ENCODE data around the gene MAP3K10.

The MAP3K10 gene

DNA sequence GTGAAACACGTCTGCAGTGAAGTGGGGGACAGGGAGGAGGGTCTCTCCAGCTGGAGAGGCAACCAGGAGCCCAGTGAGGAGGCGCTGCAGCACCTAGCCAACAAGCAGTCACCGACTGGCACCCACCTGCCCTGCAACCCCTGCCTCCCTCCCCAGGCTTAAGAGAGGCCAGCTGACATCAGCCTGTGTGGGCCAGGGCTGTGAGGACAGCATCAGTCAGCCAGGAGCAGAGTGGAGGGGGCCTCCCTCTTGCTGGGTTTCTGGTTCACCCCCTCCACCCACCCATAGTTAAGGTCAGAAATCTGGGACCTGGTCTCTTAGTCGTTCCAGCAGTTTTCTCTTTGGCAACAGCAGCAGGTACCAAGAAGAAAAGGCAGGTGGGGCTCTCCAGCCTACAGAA, 60.8 kb downstream of the MAP3K10 start:
- DNase-seq: no peak

GRCh38 chr19:40252395-40252794, 61.2 kb downstream of the MAP3K10 start:
- no peak for DNase-seq

DNA sequence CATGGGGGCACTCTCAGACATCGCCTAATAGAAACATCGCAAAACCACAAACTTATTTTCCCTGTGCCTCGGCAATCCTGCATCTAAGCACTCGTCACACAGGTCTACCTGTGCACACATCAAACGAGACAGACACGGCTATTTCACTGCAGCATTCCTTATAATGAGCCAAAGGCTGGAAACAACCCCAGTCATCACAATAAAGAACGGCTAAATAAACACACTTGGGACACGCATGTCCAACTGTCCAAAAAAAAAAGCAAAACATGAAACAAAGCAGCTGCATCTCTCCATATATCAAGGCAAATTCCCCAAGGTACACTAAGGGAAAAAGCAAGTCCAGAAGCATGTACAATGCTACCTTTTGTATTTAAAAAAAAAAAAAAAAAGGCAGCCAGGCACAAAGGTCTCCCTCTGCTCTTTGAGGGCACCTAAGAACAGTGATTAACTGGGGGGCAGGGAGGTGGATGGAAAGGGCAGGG, 62.4 kb downstream of the MAP3K10 start:
- DNase-seq: no peak

DNA sequence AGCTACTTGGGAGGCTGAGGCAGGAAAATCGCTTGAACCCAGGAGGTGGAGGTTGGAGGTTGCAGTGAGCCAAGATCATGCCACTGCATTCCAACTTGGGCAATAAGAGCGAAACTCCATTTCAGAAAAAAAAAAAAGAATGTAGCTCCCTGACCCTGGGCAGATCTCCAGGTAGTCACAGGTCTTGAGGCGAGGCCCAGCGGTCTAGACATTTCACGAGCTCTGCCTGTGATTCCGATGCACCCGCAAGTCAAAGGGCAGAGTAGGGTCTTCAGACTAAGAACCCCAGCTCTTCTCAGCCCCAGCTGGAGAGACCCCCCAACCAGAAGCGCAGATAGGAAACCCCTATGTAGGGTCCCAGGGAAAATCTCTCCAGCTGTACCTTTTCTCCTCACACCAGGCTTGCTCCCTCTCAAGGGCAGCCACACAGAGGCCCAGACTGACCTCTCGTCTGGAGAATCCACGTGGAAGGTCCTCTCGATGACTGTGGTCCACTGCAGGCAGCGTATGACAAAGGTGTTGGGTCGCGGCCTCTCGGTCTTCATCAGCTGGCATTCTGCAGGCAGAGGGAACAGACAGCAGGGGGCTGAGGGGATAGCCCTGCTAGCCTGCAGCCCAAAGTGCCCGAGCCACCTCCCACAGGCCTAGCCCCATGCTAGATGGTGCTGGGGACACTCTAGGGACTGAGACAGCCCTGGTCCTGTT, 63.6 kb downstream of the MAP3K10 start:
- DNase-seq: no peak

DNA sequence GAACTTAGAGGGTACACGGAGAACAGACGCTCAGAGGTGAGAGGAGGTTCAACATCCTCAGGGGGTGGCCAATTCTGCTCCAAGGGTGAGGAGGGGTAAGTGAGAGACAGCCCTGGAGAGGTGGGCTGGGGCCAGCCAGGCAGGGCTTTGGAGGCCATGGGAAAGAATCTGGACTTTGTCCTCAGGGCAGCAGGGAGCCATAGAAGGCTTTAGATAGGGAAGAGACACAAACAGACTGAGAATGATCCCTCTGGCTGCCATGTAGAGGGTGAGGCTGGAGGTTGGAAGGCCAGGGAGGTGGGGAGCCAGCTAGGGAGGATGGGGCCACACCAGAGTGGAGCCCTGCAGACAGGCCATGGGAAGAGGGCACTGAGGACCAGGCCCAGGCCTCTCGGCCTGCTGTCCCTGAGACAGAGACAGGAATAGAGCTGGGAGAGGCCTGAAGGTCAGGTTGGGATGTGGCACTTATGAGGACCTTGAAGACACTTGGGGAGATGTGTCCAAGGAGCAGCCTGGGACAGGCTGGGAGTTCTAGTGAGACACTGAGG, 64.5 kb downstream of the MAP3K10 start:
- no peak for DNase-seq

DNA sequence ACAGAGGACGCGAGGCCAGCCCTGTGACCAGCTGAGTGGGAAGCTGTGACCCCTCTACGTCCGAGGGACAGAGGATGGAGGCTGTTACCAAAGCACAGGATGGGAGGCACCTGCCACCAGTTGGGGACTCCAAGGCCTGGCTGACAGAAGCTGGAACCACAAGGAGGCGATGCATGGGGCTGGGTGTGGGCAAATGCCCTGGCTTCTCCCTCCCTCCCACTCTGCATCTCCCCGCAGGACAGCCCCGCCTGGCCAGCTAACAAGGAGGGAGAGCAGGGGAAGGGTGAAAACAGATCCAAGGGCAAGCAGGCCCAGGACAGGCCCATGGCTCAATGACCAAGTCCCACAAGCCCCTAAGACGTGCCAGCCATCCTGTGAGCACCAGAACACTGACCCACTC, 65.3 kb downstream of the MAP3K10 start:
- DNase-seq: no peak

DNA sequence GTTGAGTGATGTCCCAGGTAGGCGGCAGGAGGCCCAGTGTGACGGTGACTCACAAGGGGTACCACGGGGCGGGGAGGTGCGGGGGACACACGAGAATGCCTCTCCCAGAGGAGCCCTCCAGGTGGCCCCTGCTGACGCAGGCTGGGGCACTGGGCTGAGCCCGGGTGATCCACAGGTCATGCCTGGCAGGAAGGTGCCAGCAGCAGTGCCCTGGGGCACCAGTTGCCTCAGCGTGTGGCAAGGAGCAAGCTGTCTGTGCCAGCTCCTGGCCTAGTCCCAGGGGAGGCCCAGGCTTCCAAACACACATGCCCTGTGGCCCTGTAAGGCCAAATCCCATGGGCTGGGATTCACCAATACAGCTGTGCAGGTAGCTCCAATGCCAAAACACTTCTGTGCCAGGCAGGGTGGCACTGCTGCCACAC, 65.9 kb downstream of the MAP3K10 start:
- no peak for DNase-seq

DNA sequence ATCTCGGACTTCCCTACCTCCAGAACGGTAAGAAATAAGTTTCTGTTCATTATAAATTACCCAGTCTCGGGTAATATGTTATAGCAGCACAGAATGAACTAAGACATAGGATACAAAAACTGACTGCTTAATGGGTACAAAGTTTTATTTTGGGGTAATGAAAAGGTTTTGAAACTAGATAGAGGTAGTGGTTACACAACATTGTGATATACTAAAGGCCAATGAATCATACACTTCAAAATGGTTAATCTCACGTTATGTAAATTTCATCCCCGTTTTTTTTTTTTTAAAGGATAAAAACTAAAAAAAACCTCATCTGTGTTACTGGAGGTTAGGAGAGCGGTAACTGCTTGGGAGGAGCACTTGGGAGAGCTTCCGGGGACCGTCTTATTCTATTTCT, 70.4 kb downstream of the MAP3K10 start:
- no peak for DNase-seq

- no peak for DNase-seq
Observed at GRCh38 chr19:40262422-40262821, 71.2 kb downstream of the MAP3K10 start.

DNA sequence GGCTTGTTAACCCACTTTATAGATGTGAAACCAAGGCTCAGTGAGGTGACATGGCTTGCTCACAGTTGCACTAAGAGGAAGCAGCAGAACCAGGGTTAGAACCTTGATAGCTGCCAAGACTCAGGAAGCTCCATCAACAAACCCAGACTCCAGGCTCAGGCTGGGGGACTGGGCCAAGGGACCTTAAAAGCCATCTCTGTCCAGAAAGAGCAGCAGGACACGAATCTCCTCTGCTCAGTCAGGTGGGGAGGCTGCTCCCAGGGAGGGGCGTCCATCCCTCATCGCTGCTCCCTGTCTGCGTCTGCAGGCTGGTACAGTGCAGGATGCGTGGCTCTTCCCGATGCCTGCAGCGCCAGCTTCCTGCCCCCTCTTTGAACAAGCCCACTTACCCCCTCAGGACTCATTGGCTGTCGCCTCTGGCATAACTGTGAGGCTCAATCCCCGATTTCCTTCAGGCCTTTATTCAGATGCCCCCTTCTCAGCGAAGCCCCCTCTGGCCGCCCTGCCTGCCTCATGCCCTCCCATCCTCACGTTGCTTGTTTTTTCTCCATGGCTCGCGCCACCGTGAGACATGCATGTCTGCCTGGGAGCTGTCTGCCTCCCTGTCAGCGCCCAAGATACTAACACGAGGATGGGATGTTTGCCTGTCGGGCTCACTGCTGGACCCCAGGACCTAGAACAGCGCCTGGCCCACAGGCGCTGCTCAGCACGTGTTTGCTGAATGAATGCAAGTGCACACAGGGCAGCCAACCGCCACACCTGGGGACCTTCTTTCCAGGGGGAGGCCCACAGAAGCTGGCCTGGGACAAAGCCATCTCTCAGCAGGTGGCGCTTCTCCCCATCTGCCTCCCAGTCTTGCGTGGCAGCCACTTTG, 72.5 kb downstream of the MAP3K10 start:
- no peak for DNase-seq

DNA sequence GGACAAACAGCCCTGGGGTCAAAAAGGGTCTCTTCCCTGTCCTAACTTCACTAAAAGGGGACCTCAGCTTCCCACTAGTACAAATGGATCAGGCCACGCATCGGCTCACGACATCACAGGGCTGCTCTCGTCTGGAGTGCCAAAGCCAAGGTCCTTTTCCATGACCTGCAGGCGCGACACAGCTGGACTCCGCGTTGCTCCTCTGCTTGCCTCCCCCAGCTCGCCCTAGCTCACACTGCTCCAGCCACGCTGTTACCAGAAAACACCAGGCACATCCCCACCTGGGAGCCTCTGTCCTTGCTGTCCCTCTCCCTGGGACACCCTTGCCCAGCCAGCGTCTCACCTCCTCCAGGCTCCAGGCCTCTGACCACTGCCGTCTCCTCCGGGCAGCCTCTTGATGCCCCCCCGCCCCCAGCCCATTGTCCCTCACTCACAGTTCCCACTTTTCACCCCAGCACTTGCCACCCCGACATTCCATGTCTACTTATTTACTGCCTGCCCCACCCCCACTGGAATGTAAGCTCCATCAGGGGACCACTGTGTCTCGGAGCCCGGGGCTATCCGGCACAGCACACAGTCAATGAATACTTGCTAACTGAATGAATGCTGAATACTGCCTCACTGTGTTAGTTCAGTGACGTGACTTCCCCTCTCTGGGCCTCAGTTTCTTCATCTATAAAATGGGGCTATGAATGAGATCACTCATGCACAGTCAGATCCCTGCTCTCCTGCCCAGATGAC, 73.3 kb downstream of the MAP3K10 start:
- DNase-seq: no peak
